Glutamatergic neuron (in vitro differentiated cells): ENCODE data around the gene AGAP1. TPM values are rescaled to one million over a fixed set of nuclear protein-coding genes. Genes with fewer than 3 reads are reported as not detected.
A peak's percentile ranks its signal among the peaks of the same experiment; 100 is the strongest.

Experiments used
- DNase-seq: peaks from one replicate; pipeline ENCODE4 v3.0.0; 2022
- H3K27ac Mint-ChIP-seq: one replicate; pipeline ENCODE4 v1.8.0; 2020; ENCODE audit warnings: mild to moderate bottlenecking, mixed read lengths, inconsistent platforms; ENCODE audit not compliant: unreplicated experiment
- H3K27me3 Mint-ChIP-seq: one replicate; pipeline ENCODE4 v1.8.0; 2020; ENCODE audit warnings: mild to moderate bottlenecking, moderate library complexity, mixed read lengths, inconsistent platforms; ENCODE audit not compliant: unreplicated experiment
- H3K36me3 Mint-ChIP-seq: one replicate; pipeline ENCODE4 v1.8.0; 2020; ENCODE audit warnings: mild to moderate bottlenecking, mixed read lengths, inconsistent platforms; ENCODE audit not compliant: unreplicated experiment
- H3K4me1 Mint-ChIP-seq: one replicate; pipeline ENCODE4 v1.8.0; 2020; ENCODE audit warnings: mild to moderate bottlenecking, low read depth, mixed read lengths, inconsistent platforms; ENCODE audit not compliant: unreplicated experiment
- H3K4me3 Mint-ChIP-seq: one replicate; pipeline ENCODE4 v1.8.0; 2020; ENCODE audit warnings: mild to moderate bottlenecking, mixed read lengths, inconsistent platforms; ENCODE audit not compliant: unreplicated experiment
- H3K9me3 Mint-ChIP-seq: one replicate; pipeline ENCODE4 v1.8.0; 2020; ENCODE audit warnings: mild to moderate bottlenecking, moderate library complexity, mixed read lengths, inconsistent platforms; ENCODE audit not compliant: unreplicated experiment
- total RNA-seq: library from RNA; stranded (reverse); fragmentation: NEBNext Ultra II Directional; extraction: Animal tissue kit (Norgen Biotek cat#: 25700); gene quantifications from one replicate; pipeline ENCODE4 v1.2.1, GENCODE V29; 2021; ENCODE audit not compliant: unreplicated experiment
- TF ChIP-seq, protein P1 (sequence below): fragments of 200-600 bp; sonication (generic); IDR thresholded peaks from one replicate; pipeline ENCODE4 v1.5.0; 2021; ENCODE audit not compliant: partially characterized antibody, unreplicated experiment

Gene AGAP1
- total RNA-seq, 1 donor from 2014 or later, result 153 TPM

GRCh38 chr2:235900631-235901030 is 406.8 kb downstream of the AGAP1 start:
- Mint-ChIP-seq H3K27me3 (peaks cover 4% of the 10 kb centered on the region), H3K4me3 (no peak overlapping the region), H3K9me3 (peaks cover 3% of the 10 kb centered on the region), H3K36me3 (peaks cover 6% of the 10 kb centered on the region), H3K4me1 (peaks cover 14% of the 10 kb centered on the region), H3K27ac (no peak overlapping the region)
- DNase-seq, result no peak
- TF ChIP-seq, protein P1, sequence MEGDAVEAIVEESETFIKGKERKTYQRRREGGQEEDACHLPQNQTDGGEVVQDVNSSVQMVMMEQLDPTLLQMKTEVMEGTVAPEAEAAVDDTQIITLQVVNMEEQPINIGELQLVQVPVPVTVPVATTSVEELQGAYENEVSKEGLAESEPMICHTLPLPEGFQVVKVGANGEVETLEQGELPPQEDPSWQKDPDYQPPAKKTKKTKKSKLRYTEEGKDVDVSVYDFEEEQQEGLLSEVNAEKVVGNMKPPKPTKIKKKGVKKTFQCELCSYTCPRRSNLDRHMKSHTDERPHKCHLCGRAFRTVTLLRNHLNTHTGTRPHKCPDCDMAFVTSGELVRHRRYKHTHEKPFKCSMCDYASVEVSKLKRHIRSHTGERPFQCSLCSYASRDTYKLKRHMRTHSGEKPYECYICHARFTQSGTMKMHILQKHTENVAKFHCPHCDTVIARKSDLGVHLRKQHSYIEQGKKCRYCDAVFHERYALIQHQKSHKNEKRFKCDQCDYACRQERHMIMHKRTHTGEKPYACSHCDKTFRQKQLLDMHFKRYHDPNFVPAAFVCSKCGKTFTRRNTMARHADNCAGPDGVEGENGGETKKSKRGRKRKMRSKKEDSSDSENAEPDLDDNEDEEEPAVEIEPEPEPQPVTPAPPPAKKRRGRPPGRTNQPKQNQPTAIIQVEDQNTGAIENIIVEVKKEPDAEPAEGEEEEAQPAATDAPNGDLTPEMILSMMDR, result no peak

GRCh38 chr2:235901243-235901642 is 407.4 kb downstream of the AGAP1 start:
- peaks cover 14% of the 10 kb centered on the region for H3K4me1 Mint-ChIP-seq
- no peak overlapping the region for H3K4me3 Mint-ChIP-seq
- H3K36me3 Mint-ChIP-seq, result peaks cover 2% of the 10 kb centered on the region
- H3K27me3 Mint-ChIP-seq, result peaks cover 5% of the 10 kb centered on the region
- H3K9me3 Mint-ChIP-seq, result peaks cover 3% of the 10 kb centered on the region
- no peak overlapping the region for H3K27ac Mint-ChIP-seq
- DNase-seq, result no peak
- TF ChIP-seq, protein P1, result no peak

GRCh38 chr2:235903782-235904584 is 410.1 kb downstream of the AGAP1 start:
- H3K4me3 Mint-ChIP-seq, result no peak overlapping the region
- peaks cover 3% of the 10 kb centered on the region for H3K9me3 Mint-ChIP-seq
- peaks cover 14% of the 10 kb centered on the region for H3K4me1 Mint-ChIP-seq
- DNase-seq, result peak; percentile 54
- peaks cover 7% of the 10 kb centered on the region for H3K27me3 Mint-ChIP-seq
- no peak overlapping the region for H3K27ac Mint-ChIP-seq
- TF ChIP-seq, protein P1, result no peak
- H3K36me3 Mint-ChIP-seq, result no peaks in the 10 kb centered on the region

DNA sequence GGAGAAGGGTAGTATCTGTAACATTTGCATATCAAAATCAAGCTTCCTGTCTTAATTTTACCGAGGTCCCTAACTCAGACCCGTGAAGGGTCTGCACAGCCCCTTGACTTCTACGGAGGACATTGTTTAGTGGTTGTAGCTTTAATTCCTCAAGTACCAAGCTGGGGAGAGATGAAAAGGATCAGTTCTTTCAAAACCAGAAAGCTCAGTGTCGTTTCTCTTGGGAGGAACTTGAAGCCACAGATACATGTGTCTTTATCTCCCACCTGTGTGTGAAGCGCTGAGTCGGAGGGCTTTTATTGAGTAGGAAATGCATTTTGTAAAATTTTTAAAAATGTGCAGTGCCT is 410.7 kb downstream of the AGAP1 start:
- peaks cover 7% of the 10 kb centered on the region for H3K27me3 Mint-ChIP-seq
- H3K36me3 Mint-ChIP-seq, result no peaks in the 10 kb centered on the region
- H3K4me3 Mint-ChIP-seq, result no peak overlapping the region
- H3K4me1 Mint-ChIP-seq, result peaks cover 14% of the 10 kb centered on the region
- H3K27ac Mint-ChIP-seq, result no peak overlapping the region
- peaks cover 3% of the 10 kb centered on the region for H3K9me3 Mint-ChIP-seq
- DNase-seq, result no peak
- TF ChIP-seq, protein P1, result no peak

DNA sequence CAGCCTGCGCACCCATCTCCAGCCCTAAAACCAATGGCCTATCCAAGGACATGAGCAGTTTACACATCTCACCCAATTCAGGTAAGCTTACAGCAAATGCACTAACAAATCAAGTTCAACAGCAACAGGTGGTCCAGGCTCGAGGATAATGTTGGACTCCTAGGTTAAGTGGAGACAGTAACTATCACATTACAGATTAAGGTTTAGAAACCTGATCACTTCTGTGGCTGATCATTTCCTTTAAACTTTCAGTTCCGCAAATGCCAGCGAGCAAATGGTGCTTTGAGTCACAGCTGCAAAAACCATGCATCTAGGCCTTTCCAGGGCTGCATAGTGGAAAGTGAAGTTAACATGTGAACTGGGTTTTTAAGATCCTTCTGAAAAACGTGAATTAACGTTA is 415.0 kb downstream of the AGAP1 start:
- no peak for DNase-seq
- TF ChIP-seq, protein P1, result no peak
- Mint-ChIP-seq H3K36me3 (no peaks in the 10 kb centered on the region), H3K4me3 (no peak overlapping the region), H3K27ac (no peak overlapping the region), H3K9me3 (peaks cover 3% of the 10 kb centered on the region), H3K4me1 (peaks cover 8% of the 10 kb centered on the region), H3K27me3 (peaks cover 6% of the 10 kb centered on the region)
